ENCODE results near the gene RNF13.

GRCh38 chr3:149941946-149942345 lies 128.9 kb downstream of the RNF13 start:
- TF ChIP-seq CTCF (IDR thresholded peaks at IDR 0.05) (no peak), EZH2 (IDR thresholded peaks at IDR 0.05; ENCODE audit: borderline replicate concordance, insufficient read depth, low read depth, low read length, poor library complexity, severe bottlenecking) (no peak)
